Upper lobe of left lung (tissue), 4 donors: ENCODE measurements around the gene SLC30A7.

ENCODE experiments used
- POLR2AphosphoS5 ChIP-seq, 2 donors: sonication (generic); formaldehyde crosslinking; IDR thresholded peaks; one replicate each; pipeline ENCODE4 v1.5.1; 2017; ENCODE audit warnings: antibody characterized with exemption in 2 of 2
- TF ChIP-seq, protein P1 (sequence below), 6 experiments: fragments of 450-650 bp in 4 of 6; fragments of 200-600 bp in 2 of 6; sonication (generic) in 2 of 6; IDR thresholded peaks; one replicate each; pipeline ENCODE4 v1.5.1; 2016 to 2019; ENCODE audit warnings: antibody characterized with exemption in 6 of 6

- TF ChIP-seq POLR2AphosphoS5 (IDR thresholded peaks at IDR 0.05): no peak
- TF ChIP-seq, protein P1, sequence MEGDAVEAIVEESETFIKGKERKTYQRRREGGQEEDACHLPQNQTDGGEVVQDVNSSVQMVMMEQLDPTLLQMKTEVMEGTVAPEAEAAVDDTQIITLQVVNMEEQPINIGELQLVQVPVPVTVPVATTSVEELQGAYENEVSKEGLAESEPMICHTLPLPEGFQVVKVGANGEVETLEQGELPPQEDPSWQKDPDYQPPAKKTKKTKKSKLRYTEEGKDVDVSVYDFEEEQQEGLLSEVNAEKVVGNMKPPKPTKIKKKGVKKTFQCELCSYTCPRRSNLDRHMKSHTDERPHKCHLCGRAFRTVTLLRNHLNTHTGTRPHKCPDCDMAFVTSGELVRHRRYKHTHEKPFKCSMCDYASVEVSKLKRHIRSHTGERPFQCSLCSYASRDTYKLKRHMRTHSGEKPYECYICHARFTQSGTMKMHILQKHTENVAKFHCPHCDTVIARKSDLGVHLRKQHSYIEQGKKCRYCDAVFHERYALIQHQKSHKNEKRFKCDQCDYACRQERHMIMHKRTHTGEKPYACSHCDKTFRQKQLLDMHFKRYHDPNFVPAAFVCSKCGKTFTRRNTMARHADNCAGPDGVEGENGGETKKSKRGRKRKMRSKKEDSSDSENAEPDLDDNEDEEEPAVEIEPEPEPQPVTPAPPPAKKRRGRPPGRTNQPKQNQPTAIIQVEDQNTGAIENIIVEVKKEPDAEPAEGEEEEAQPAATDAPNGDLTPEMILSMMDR (IDR thresholded peaks at IDR 0.05): no peak
These were observed 58.3 kb downstream of the SLC30A7 start for GRCh38 chr1:100953960-100954730.
